Stimulated activated CD8-positive, alpha-beta memory T cell treated with anti-CD3 and anti-CD28 coated beads, Interleukin-7, amount 100 ng/mL, for 1 hour (primary cell): ENCODE data around the gene MCTP2.

ENCODE experiments used
- DNase-seq, 2 donors: peaks; one replicate each; pipeline ENCODE4 v3.0.0-alpha.2; 2020; ENCODE audit warnings: low read depth in 2 of 2

Gene MCTP2

GRCh38 chr15:94532226-94532625, 300.9 kb downstream of the MCTP2 start:
- no peak for DNase-seq
